OCI-LY1 (cell line): ENCODE measurements around the gene MLXIPL.

Experiments
- H2AFZ ChIP-seq: fragments of 200-600 bp; sonication (generic), shearing (Covaris generic); 2 replicates; pipeline ENCODE4 v1.6.0; 2014; ENCODE audit warnings: antibody characterized with exemption, mild to moderate bottlenecking, low read length
- H3F3A ChIP-seq: fragments of 200-600 bp; sonication (generic), shearing (Covaris generic); 2 replicates; pipeline ENCODE4 v1.6.0; 2014; ENCODE audit warnings: mild to moderate bottlenecking, antibody characterized with exemption, low read length, moderate library complexity; ENCODE audit not compliant: insufficient read depth
- H3K27ac ChIP-seq: fragments of 200-600 bp; sonication (generic); 2 replicates; pipeline ENCODE4 v1.5.1; 2014; ENCODE audit warnings: low read length, mixed run types, mild to moderate bottlenecking, low read depth; ENCODE audit not compliant: poor library complexity, severe bottlenecking
- H3K27me3 ChIP-seq: fragments of 200-600 bp; sonication (generic); 2 replicates; pipeline ENCODE4 v1.6.0; 2014; ENCODE audit warnings: antibody characterized with exemption, mild to moderate bottlenecking, low read length, moderate library complexity; ENCODE audit not compliant: insufficient read depth
- H3K36me3 ChIP-seq: fragments of 200-600 bp; sonication (generic); 2 replicates; pipeline ENCODE4 v1.6.1; 2014; ENCODE audit warnings: mild to moderate bottlenecking, antibody characterized with exemption, low read length, moderate library complexity, mixed read lengths; ENCODE audit not compliant: insufficient read depth
- H3K4me1 ChIP-seq: fragments of 200-600 bp; sonication (generic); 2 replicates; pipeline ENCODE4 v1.5.1; 2014; ENCODE audit warnings: mild to moderate bottlenecking, low read length, moderate library complexity; ENCODE audit not compliant: insufficient read depth, severe bottlenecking
- H3K4me2 ChIP-seq: fragments of 200-600 bp; sonication (generic), shearing (Covaris generic); 2 replicates; pipeline ENCODE4 v1.6.1; 2014; ENCODE audit warnings: low read length
- H3K4me3 ChIP-seq: fragments of 200-600 bp; sonication (generic); 2 replicates; pipeline ENCODE4 v1.5.1; 2014; ENCODE audit warnings: low read length, low read depth, mild to moderate bottlenecking, mixed read lengths; ENCODE audit not compliant: poor library complexity, severe bottlenecking
- H3K79me2 ChIP-seq: fragments of 200-600 bp; shearing (Covaris generic); 2 replicates; pipeline ENCODE4 v1.6.1; 2016; ENCODE audit warnings: mixed run types, low read length, mixed read lengths; ENCODE audit not compliant: insufficient read depth
- H3K9ac ChIP-seq: fragments of 200-600 bp; sonication (generic), shearing (Covaris generic); 2 replicates; pipeline ENCODE4 v1.6.1; 2014; ENCODE audit warnings: mild to moderate bottlenecking, low read length, mixed read lengths
- H3K9me2 ChIP-seq: fragments of 200-600 bp; sonication (generic), shearing (Covaris generic); 2 replicates; pipeline ENCODE4 v1.6.1; 2014; ENCODE audit warnings: low read depth, mild to moderate bottlenecking, low read length, mixed read lengths
- H3K9me3 ChIP-seq: fragments of 200-600 bp; shearing (Covaris generic); 2 replicates; pipeline ENCODE4 v1.6.1; 2014; ENCODE audit warnings: low read length, mixed read lengths
- H4K20me1 ChIP-seq: fragments of 200-600 bp; sonication (generic), shearing (Covaris generic); 2 replicates; pipeline ENCODE4 v1.6.0; 2016; ENCODE audit warnings: mild to moderate bottlenecking, low read length; ENCODE audit not compliant: insufficient read depth
- CTCF ChIP-seq: fragments of 200-600 bp; sonication (generic), shearing (Covaris generic); IDR thresholded peaks from 2 replicates; pipeline ENCODE4 v1.5.1; 2017; ENCODE audit warnings: mild to moderate bottlenecking, antibody characterized with exemption, low read length, moderate library complexity, mixed read lengths
- EZH2 ChIP-seq: fragments of 200-600 bp; sonication (generic), shearing (Covaris generic); IDR thresholded peaks from 2 replicates; pipeline ENCODE4 v1.8.0; 2017; ENCODE audit warnings: borderline replicate concordance, mixed run types, mild to moderate bottlenecking, antibody characterized with exemption, low read length, moderate library complexity, mixed read lengths

The MLXIPL gene

GRCh38 chr7:73646785-73647724, 22.7 kb upstream of the MLXIPL start:
- Histone ChIP-seq H4K20me1 (no peaks in the 10 kb centered on the region), H3K79me2 (no peaks in the 10 kb centered on the region), H3K4me3 (no peak overlapping the region), H3K9me2 (no peaks in the 10 kb centered on the region), H3K4me1 (peaks cover 5% of the 10 kb centered on the region), H3K27ac (no peak overlapping the region), H3K4me2 (no peak overlapping the region), H2AFZ (no peak overlapping the region), H3K9me3 (no peaks in the 10 kb centered on the region), H3K27me3 (no peaks in the 10 kb centered on the region), H3K36me3 (no peaks in the 10 kb centered on the region), H3F3A (no peaks in the 10 kb centered on the region), H3K9ac (no peak overlapping the region)
- TF ChIP-seq CTCF, result no peak
- no peak for TF ChIP-seq EZH2

GRCh38 chr7:73645643-73646174, 21.4 kb upstream of the MLXIPL start:
- peaks cover 5% of the 10 kb centered on the region for H3K4me1 ChIP-seq
- no peak overlapping the region for H2AFZ ChIP-seq
- H3K27ac ChIP-seq, result no peak overlapping the region
- no peaks in the 10 kb centered on the region for H3F3A ChIP-seq
- H3K36me3 ChIP-seq, result no peaks in the 10 kb centered on the region
- no peaks in the 10 kb centered on the region for H3K9me2 ChIP-seq
- peaks cover 3% of the 10 kb centered on the region; the same call in 1 of the 2 replicates for H3K9me3 ChIP-seq
- no peak overlapping the region for H3K4me3 ChIP-seq
- TF ChIP-seq EZH2 (no peak), CTCF (no peak)
- no peak overlapping the region for H3K9ac ChIP-seq
- no peak overlapping the region for H3K4me2 ChIP-seq
- peaks cover 6% of the 10 kb centered on the region; the same call in 1 of the 2 replicates for H3K27me3 ChIP-seq
- no peaks in the 10 kb centered on the region for H4K20me1 ChIP-seq
- H3K79me2 ChIP-seq, result no peaks in the 10 kb centered on the region

GRCh38 chr7:73644688-73645286, 20.5 kb upstream of the MLXIPL start:
- H3K9me2 ChIP-seq, result no peaks in the 10 kb centered on the region
- no peak overlapping the region for H3K27ac ChIP-seq
- no peak overlapping the region for H3K4me2 ChIP-seq
- TF ChIP-seq EZH2, result no peak
- TF ChIP-seq CTCF, result no peak
- H3K9me3 ChIP-seq, result peaks cover 3% of the 10 kb centered on the region; the same call in 1 of the 2 replicates
- H4K20me1 ChIP-seq, result no peaks in the 10 kb centered on the region
- H3K4me1 ChIP-seq, result peaks cover 5% of the 10 kb centered on the region
- no peak overlapping the region for H3K4me3 ChIP-seq
- H3K36me3 ChIP-seq, result no peaks in the 10 kb centered on the region
- no peak overlapping the region for H3K9ac ChIP-seq
- peaks cover 6% of the 10 kb centered on the region; the same call in 1 of the 2 replicates for H3K27me3 ChIP-seq
- H2AFZ ChIP-seq, result no peak overlapping the region
- no peaks in the 10 kb centered on the region for H3K79me2 ChIP-seq
- no peaks in the 10 kb centered on the region for H3F3A ChIP-seq
